ENCODE data around the gene MESP1.
"Not testable (repeated sequence)": the region's sequence is repeated elsewhere in the genome, so short reads cannot be mapped to it uniquely, and the experiment has no call there.

The MESP1 gene

GRCh38 chr15:89783861-89784685 lies 33.0 kb upstream of the MESP1 start:
- H3K27ac ChIP-seq, result no peak overlapping the region
- TF ChIP-seq, protein P1, sequence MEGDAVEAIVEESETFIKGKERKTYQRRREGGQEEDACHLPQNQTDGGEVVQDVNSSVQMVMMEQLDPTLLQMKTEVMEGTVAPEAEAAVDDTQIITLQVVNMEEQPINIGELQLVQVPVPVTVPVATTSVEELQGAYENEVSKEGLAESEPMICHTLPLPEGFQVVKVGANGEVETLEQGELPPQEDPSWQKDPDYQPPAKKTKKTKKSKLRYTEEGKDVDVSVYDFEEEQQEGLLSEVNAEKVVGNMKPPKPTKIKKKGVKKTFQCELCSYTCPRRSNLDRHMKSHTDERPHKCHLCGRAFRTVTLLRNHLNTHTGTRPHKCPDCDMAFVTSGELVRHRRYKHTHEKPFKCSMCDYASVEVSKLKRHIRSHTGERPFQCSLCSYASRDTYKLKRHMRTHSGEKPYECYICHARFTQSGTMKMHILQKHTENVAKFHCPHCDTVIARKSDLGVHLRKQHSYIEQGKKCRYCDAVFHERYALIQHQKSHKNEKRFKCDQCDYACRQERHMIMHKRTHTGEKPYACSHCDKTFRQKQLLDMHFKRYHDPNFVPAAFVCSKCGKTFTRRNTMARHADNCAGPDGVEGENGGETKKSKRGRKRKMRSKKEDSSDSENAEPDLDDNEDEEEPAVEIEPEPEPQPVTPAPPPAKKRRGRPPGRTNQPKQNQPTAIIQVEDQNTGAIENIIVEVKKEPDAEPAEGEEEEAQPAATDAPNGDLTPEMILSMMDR (conservative IDR thresholded peaks at IDR 0.05), result no peak

- TF ChIP-seq, protein P1 (conservative IDR thresholded peaks at IDR 0.05), result no peak
- no peak overlapping the region for H3K27ac ChIP-seq
Measured at GRCh38 chr15:89783111-89783860, 32.2 kb upstream of the MESP1 start.

DNA sequence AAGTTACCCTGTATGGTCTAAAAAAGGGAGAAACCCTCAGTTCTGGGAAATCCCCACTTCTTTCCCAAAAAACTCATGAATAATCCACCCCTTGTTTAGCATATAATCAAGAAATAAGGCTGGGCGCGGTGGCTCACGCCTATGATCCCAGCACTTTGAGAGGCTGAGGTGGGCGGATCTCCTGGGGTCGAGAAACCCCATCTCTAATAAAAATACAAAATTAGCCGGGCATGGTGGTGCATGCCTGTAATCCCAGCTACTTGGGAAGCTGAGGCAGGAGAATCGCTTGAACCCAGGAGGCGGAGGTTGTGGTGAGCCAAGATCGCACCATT lies 31.5 kb upstream of the MESP1 start:
- H3K27ac ChIP-seq, result not testable (repeated sequence)

DNA sequence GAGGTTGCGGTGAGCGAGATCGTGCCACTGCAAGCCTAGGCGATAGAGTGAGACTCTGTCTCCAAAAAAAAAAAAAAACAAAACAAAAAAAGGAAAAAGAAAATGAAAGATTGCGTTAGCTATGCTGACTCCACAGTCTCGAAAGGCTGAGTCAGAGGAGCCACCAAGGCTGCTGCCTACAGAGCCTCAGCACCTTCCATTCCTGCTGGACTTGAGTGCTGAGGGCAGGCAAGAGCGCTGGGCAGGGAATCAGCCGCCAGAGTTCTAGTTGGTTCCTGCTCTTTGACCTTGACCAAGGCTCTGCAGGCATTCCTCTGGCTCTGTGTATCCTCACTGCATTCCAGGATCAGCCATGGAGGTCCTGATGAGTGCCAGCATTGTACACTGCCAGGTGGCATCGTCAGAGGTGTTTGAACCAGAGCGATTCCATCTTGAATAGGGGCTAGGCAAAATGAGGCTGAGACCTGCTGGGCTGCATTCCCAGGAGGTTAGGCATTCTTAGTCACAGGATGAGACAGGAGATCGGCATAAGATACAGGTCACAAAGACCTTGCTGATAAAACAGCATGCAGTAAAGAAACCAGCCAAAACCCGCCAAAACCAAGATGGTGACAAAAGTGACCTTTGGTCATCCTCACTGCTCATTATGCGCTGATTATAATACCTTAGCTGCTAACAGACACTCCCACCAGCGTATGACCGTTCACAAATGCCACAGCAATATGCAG lies 31.0 kb upstream of the MESP1 start:
- TF ChIP-seq, protein P1 (conservative IDR thresholded peaks at IDR 0.05), result no peak
- no peak overlapping the region for H3K27ac ChIP-seq

DNA sequence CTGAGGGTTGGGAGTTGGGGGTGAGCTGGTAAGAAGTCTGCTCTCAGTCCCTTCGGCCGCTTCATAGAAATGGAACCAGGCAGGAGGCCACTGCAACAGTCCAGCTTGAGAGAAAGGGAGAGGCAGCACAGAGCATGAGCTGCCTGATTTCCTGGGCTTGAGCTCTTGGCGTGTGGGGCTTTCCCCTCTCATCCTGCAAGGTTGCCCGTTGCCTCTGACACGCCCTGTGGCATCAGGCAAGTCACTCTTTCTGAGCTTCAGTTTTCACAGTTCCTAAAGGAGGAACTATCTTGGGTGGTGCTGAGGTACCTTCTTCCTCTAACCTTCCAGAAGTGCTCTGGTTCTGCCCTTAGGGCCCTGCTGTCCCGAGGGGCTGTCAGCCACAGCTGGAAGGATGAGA lies 30.0 kb upstream of the MESP1 start:
- TF ChIP-seq, protein P1 (conservative IDR thresholded peaks at IDR 0.05), result no peak
- H3K27ac ChIP-seq, result no peak overlapping the region

- H3K27ac ChIP-seq, result no peak overlapping the region
- TF ChIP-seq, protein P1 (conservative IDR thresholded peaks at IDR 0.05), result no peak
Measured at GRCh38 chr15:89780601-89781000, 29.6 kb upstream of the MESP1 start.

DNA sequence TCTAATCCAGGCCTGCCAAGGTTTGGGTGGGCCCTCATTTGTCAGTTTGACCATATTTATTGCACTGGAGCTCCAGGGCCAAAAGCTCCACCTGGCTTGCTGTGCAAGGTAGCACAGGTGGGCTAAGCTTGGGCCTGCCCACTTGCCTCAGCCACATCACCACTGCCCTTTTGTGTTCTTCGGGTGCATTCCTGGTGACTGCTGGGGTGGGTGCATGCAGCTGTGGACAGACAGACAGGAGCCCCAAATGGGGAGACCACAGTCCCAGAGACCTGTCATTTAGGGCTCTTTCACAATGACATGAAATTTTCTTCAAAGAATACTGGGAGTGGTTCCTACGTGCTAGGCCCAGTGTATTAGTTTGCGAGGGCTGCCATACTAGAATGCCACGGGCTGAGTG lies 27.8 kb upstream of the MESP1 start:
- TF ChIP-seq, protein P1 (conservative IDR thresholded peaks at IDR 0.05), result no peak
- H3K27ac ChIP-seq, result no peak overlapping the region

Data from VCaP (cell line).